H9 (cell line): ENCODE results near the gene BMP7. TPM values are rescaled to one million over a fixed set of nuclear protein-coding genes. Genes with fewer than 3 reads are reported as not detected.

Experiments used
- DNase-seq: peaks from one replicate; pipeline ENCODE4 v3.0.0-alpha.2; 2017
- H2AFZ ChIP-seq: one replicate; pipeline ENCODE4 v1.6.1; 2013; ENCODE audit warnings: mild to moderate bottlenecking, low read length, control low read depth, moderate library complexity
- H2AK5ac ChIP-seq: 2 replicates; pipeline ENCODE4 v1.6.1; 2013; ENCODE audit warnings: low read length, control low read depth, mixed read lengths; ENCODE audit not compliant: insufficient read length
- H2BK120ac ChIP-seq: one replicate; pipeline ENCODE4 v1.6.1; 2013; ENCODE audit warnings: low read depth, mild to moderate bottlenecking, low read length, control low read depth, inconsistent platforms; ENCODE audit not compliant: poor library complexity, severe bottlenecking
- H2BK12ac ChIP-seq: 2 replicates; pipeline ENCODE4 v1.6.1; 2013; ENCODE audit warnings: low read length, control low read depth, mixed read lengths, low read depth; ENCODE audit not compliant: insufficient read length
- H2BK15ac ChIP-seq: 2 replicates; pipeline ENCODE4 v1.6.1; 2013; ENCODE audit warnings: low read depth, low read length, control low read depth
- H2BK20ac ChIP-seq: one replicate; pipeline ENCODE4 v1.6.1; 2013; ENCODE audit warnings: low read depth, mild to moderate bottlenecking, low read length, control low read depth, inconsistent platforms; ENCODE audit not compliant: poor library complexity, severe bottlenecking
- H2BK5ac ChIP-seq: 2 replicates; pipeline ENCODE4 v1.6.1; 2013; ENCODE audit warnings: low read length, control low read depth, mixed read lengths; ENCODE audit not compliant: insufficient read length
- H3K14ac ChIP-seq: 2 replicates; pipeline ENCODE4 v1.6.1; 2013; ENCODE audit warnings: low read length, control low read depth; ENCODE audit not compliant: insufficient read depth
- H3K18ac ChIP-seq: 2 replicates; pipeline ENCODE4 v1.6.1; 2013; ENCODE audit warnings: low read depth, mild to moderate bottlenecking, mixed read lengths, low read length, control low read depth; ENCODE audit not compliant: insufficient read length
- H3K23ac ChIP-seq: 2 replicates; pipeline ENCODE4 v1.6.1; 2013; ENCODE audit warnings: low read length, control low read depth, mixed read lengths, low read depth; ENCODE audit not compliant: insufficient read length
- H3K23me2 ChIP-seq: 2 replicates; pipeline ENCODE4 v1.6.1; 2013; ENCODE audit warnings: low read depth, mild to moderate bottlenecking, mixed read lengths, low read length, control low read depth; ENCODE audit not compliant: insufficient read length, poor library complexity, severe bottlenecking
- H3K27ac ChIP-seq: 2 replicates; pipeline ENCODE4 v1.5.1; 2013; ENCODE audit warnings: low read length, control low read depth, mixed read lengths, low read depth; ENCODE audit not compliant: insufficient read length
- H3K27me3 ChIP-seq: 2 replicates; pipeline ENCODE4 v1.6.1; 2013; ENCODE audit warnings: low read length, control low read depth, inconsistent platforms; ENCODE audit not compliant: insufficient read depth
- H3K4ac ChIP-seq: 2 replicates; pipeline ENCODE4 v1.6.1; 2013; ENCODE audit warnings: low read depth, mild to moderate bottlenecking, control low read depth, inconsistent platforms, low read length, moderate library complexity
- H3K4me1 ChIP-seq: 2 replicates; pipeline ENCODE4 v1.6.1; 2013; ENCODE audit warnings: low read length, control low read depth, inconsistent platforms; ENCODE audit not compliant: insufficient read depth
- H3K4me2 ChIP-seq: 2 replicates; pipeline ENCODE4 v1.6.1; 2013; ENCODE audit warnings: low read length, control low read depth, mixed read lengths; ENCODE audit not compliant: insufficient read length, insufficient read depth
- H3K56ac ChIP-seq: 2 replicates; pipeline ENCODE4 v1.6.1; 2013; ENCODE audit warnings: low read depth, mild to moderate bottlenecking, mixed read lengths, low read length, control low read depth; ENCODE audit not compliant: insufficient read length
- H3K79me1 ChIP-seq: 2 replicates; pipeline ENCODE4 v1.6.1; 2013; ENCODE audit warnings: low read depth, mild to moderate bottlenecking, moderate library complexity, low read length, control low read depth, inconsistent platforms; ENCODE audit not compliant: insufficient read depth, poor library complexity, severe bottlenecking
- H3K79me2 ChIP-seq: 2 replicates; pipeline ENCODE4 v1.6.1; 2013; ENCODE audit warnings: low read length, control low read depth, inconsistent platforms; ENCODE audit not compliant: insufficient read depth
- H3K9ac ChIP-seq: 2 replicates; pipeline ENCODE4 v1.6.1; 2013; ENCODE audit warnings: low read length, control low read depth, mixed read lengths; ENCODE audit not compliant: insufficient read length; ENCODE audit errors: extremely low read depth
- H3K9me3 ChIP-seq: one replicate; pipeline ENCODE4 v1.6.1; 2013; ENCODE audit warnings: low read depth, low read length, inconsistent platforms; ENCODE audit not compliant: control insufficient read depth
- H3T11ph ChIP-seq: one replicate; pipeline ENCODE4 v1.6.1; 2013; ENCODE audit warnings: mild to moderate bottlenecking, low read length, control low read depth, inconsistent platforms
- H4K20me1 ChIP-seq: one replicate; pipeline ENCODE4 v1.6.1; 2013; ENCODE audit not compliant: control insufficient read depth, insufficient read length, insufficient read depth
- H4K5ac ChIP-seq: 2 replicates; pipeline ENCODE4 v1.6.1; 2013; ENCODE audit warnings: low read depth, mild to moderate bottlenecking, mixed read lengths, low read length, control low read depth; ENCODE audit not compliant: insufficient read length
- H4K8ac ChIP-seq: replicated peaks from 2 replicates; pipeline ENCODE4 v1.6.1; 2013; ENCODE audit warnings: low read length, control low read depth, mixed read lengths, low read depth; ENCODE audit not compliant: insufficient read length
- H4K91ac ChIP-seq: 2 replicates; pipeline ENCODE4 v1.6.1; 2013; ENCODE audit warnings: low read depth, mild to moderate bottlenecking, moderate library complexity, mixed read lengths, low read length, control low read depth; ENCODE audit not compliant: insufficient read length
- H3K27ac Mint-ChIP-seq, 3 experiments: 2 replicates in 2 of 3; 3 replicates in 1 of 3; pipeline ENCODE4 v1.8.0; 2020 to 2021; ENCODE audit warnings: mixed read lengths in 3 of 3, mild to moderate bottlenecking in 1 of 3, moderate library complexity in 1 of 3
- H3K27me3 Mint-ChIP-seq: 2 replicates; pipeline ENCODE4 v1.8.0; 2021; ENCODE audit warnings: low read depth, mild to moderate bottlenecking, moderate library complexity, mixed read lengths
- H3K36me3 Mint-ChIP-seq, 3 experiments: 2 replicates in 2 of 3; 3 replicates in 1 of 3; pipeline ENCODE4 v1.8.0; 2020 to 2021; ENCODE audit warnings: low read depth in 3 of 3, mixed read lengths in 3 of 3; ENCODE audit not compliant: insufficient read depth in 1 of 3
- H3K4me1 Mint-ChIP-seq, 2 experiments: 2 replicates each; pipeline ENCODE4 v1.8.0; 2020; ENCODE audit warnings: mixed read lengths in 2 of 2
- H3K4me3 Mint-ChIP-seq, 2 experiments: 2 replicates in 1 of 2; 3 replicates in 1 of 2; pipeline ENCODE4 v1.8.0; 2020 to 2021; ENCODE audit warnings: mild to moderate bottlenecking in 2 of 2, mixed read lengths in 2 of 2, moderate library complexity in 1 of 2
- H3K9me3 Mint-ChIP-seq, 2 experiments: 2 replicates in 1 of 2; 3 replicates in 1 of 2; pipeline ENCODE4 v1.8.0; 2020; ENCODE audit warnings: mild to moderate bottlenecking in 2 of 2, mixed read lengths in 2 of 2, moderate library complexity in 1 of 2
- CTCF ChIP-seq: fragments of 200-600 bp; sonication (generic); conservative IDR thresholded peaks from 3 replicates; pipeline ENCODE4 v1.8.0; 2021; ENCODE audit warnings: antibody characterized with exemption, mild to moderate bottlenecking
- WGBS: extraction: QIAGEN DNeasy Blood & Tissue Kit; methylation state at CpG from one replicate; pipeline ENCODE4 v1.1.7; 2013; ENCODE audit warnings: missing lambda C conversion rate, low lambda C conversion rate, mixed read lengths; ENCODE audit not compliant: insufficient read length; ENCODE audit errors: extremely low coverage; 5-methylcytosine and 5-hydroxymethylcytosine counted together
- total RNA-seq: library from RNA; stranded (reverse); gene quantifications from 2 replicates; pipeline ENCODE4 v1.2.1, GENCODE V29; 2021

The BMP7 gene
- total RNA-seq, 1 experiment from 2014 or later, result 17.7 TPM

- Histone ChIP-seq H4K5ac (no peak overlapping the region), H3K23ac (no peak overlapping the region), H3K79me2 (no peaks in the 10 kb centered on the region), H3K4me2 (no peak overlapping the region), H3K4ac (no peak overlapping the region), H4K20me1 (no peaks in the 10 kb centered on the region), H3K14ac (no peak overlapping the region), H2AK5ac (no peak overlapping the region), H2BK120ac (no peak overlapping the region), H3T11ph (no peak overlapping the region), H2BK5ac (no peak overlapping the region), H3K18ac (no peak overlapping the region), H3K56ac (no peak overlapping the region), H4K91ac (no peak overlapping the region), H4K8ac (no peak overlapping the region), H3K4me1 (no peaks in the 10 kb centered on the region; the same call in 1 of the 2 replicates), H2BK20ac (no peak overlapping the region), H3K23me2 (no peaks in the 10 kb centered on the region), H3K27ac (no peak overlapping the region), H3K79me1 (no peaks in the 10 kb centered on the region), H2BK15ac (no peak overlapping the region), H3K9ac (no peak overlapping the region), H2AFZ (no peak overlapping the region), H3K27me3 (no peaks in the 10 kb centered on the region), H3K9me3 (no peaks in the 10 kb centered on the region), H2BK12ac (no peak overlapping the region)
- H3K27me3 Mint-ChIP-seq, result peaks cover 71% of the 10 kb centered on the region
- H3K9me3 Mint-ChIP-seq, result peaks cover 21 to 22% of the 10 kb centered on the region in 2 experiments
- H3K4me1 Mint-ChIP-seq, result peaks cover 33 to 41% of the 10 kb centered on the region in 2 experiments
- H3K27ac Mint-ChIP-seq, result no peak overlapping the region
- peaks cover 12 to 29% (median 27%) of the 10 kb centered on the region in 3 experiments for H3K36me3 Mint-ChIP-seq
- no peak overlapping the region for H3K4me3 Mint-ChIP-seq
- WGBS, result no CpG with 5 or more reads among the region's 15 CpGs
- DNase-seq, result no peak
- TF ChIP-seq CTCF, result no peak
These were observed 29.4 kb downstream of the BMP7 start for GRCh38 chr20:57236813-57237584.
